WTC11 (cell line): Measurements from ENCODE around the gene UBASH3A. TPM values are rescaled to one million over a fixed set of nuclear protein-coding genes. Genes with fewer than 3 reads are reported as not detected.

Experiments
- ATAC-seq: fragments of 200-7000 bp; cut with Tn5 transposase; 2 replicates; pipeline ENCODE4 v1.10.0; 2021; ENCODE audit warnings: mild to moderate bottlenecking, moderate library complexity
- CTCF ChIA-PET: fragments of 300-600 bp; sonication (Branson Sonifier 250); formaldehyde crosslinking; loops from one replicate; lab custom pipeline; 2021; ENCODE audit warnings: antibody characterized with exemption; lab: Charles Lee
- POLR2A ChIA-PET: fragments of 350-600 bp; sonication (Branson Sonifier 250); formaldehyde crosslinking; loops from one replicate; lab custom pipeline; 2021; ENCODE audit warnings: antibody characterized with exemption; lab: Charles Lee
- DNase-seq: peaks from one replicate; pipeline ENCODE4 v3.0.0; 2021; ENCODE audit warnings: low spot score
- H3K27ac Mint-ChIP-seq: 2 replicates; pipeline ENCODE4 v1.8.0; 2021; ENCODE audit warnings: mixed read lengths
- H3K27me3 Mint-ChIP-seq: 2 replicates; pipeline ENCODE4 v1.8.0; 2021; ENCODE audit warnings: low read depth, mild to moderate bottlenecking, moderate library complexity, mixed read lengths
- H3K36me3 Mint-ChIP-seq: 2 replicates; pipeline ENCODE4 v1.8.0; 2021; ENCODE audit warnings: mixed read lengths
- H3K4me1 Mint-ChIP-seq: 2 replicates; pipeline ENCODE4 v1.8.0; 2022; ENCODE audit warnings: mixed read lengths
- H3K4me3 Mint-ChIP-seq: 2 replicates; pipeline ENCODE4 v1.8.0; 2021; ENCODE audit warnings: mild to moderate bottlenecking, moderate library complexity, mixed read lengths
- H3K9me3 Mint-ChIP-seq: 2 replicates; pipeline ENCODE4 v1.8.0; 2021; ENCODE audit warnings: mixed read lengths
- AR ChIP-seq: fragments of 250-450 bp; sonication (Bioruptor Pico); IDR thresholded peaks from 2 replicates; pipeline ENCODE4 v1.9.0; 2021; ENCODE audit warnings: mild to moderate bottlenecking
- ATF6 ChIP-seq: sonication (generic); formaldehyde crosslinking; IDR thresholded peaks from 2 replicates; pipeline ENCODE4 v1.8.1; 2023; ENCODE audit warnings: mild to moderate bottlenecking, missing genetic modification reagents
- E2F4 ChIP-seq: sonication (generic); formaldehyde crosslinking; IDR thresholded peaks from 2 replicates; pipeline ENCODE4 v1.8.1; 2022; ENCODE audit warnings: low read depth, mild to moderate bottlenecking, moderate library complexity, missing genetic modification reagents, borderline replicate concordance
- EMX1 ChIP-seq: fragments of 250-450 bp; sonication (Bioruptor Pico); IDR thresholded peaks from 2 replicates; pipeline ENCODE4 v1.8.0; 2021; ENCODE audit warnings: mild to moderate bottlenecking
- IRF1 ChIP-seq: sonication (generic); formaldehyde crosslinking; IDR thresholded peaks from 2 replicates; pipeline ENCODE4 v1.8.0; 2023; ENCODE audit warnings: missing genetic modification reagents
- MLX ChIP-seq: sonication (generic); formaldehyde crosslinking; IDR thresholded peaks from 2 replicates; pipeline ENCODE4 v1.8.1; 2023; ENCODE audit warnings: mild to moderate bottlenecking, missing genetic modification reagents, moderate library complexity
- ZMAT4 ChIP-seq: fragments of 250-450 bp; sonication (Bioruptor Pico); IDR thresholded peaks from 2 replicates; pipeline ENCODE4 v1.9.0; 2021; ENCODE audit warnings: mild to moderate bottlenecking
- ZNF219 ChIP-seq: sonication (generic); formaldehyde crosslinking; IDR thresholded peaks from 2 replicates; pipeline ENCODE4 v1.8.0; 2023; ENCODE audit warnings: missing genetic modification reagents, mild to moderate bottlenecking, borderline replicate concordance
- ZNF263 ChIP-seq: sonication (generic); formaldehyde crosslinking; IDR thresholded peaks from 2 replicates; pipeline ENCODE4 v1.8.1; 2022; ENCODE audit warnings: low read depth, mild to moderate bottlenecking, moderate library complexity, missing genetic modification reagents
- total RNA-seq: library from RNA; stranded (reverse); gene quantifications from 3 replicates; pipeline ENCODE4 v1.2.3, GENCODE V29; 2021
- TF ChIP-seq, protein P1 (sequence below): sonication (generic); formaldehyde crosslinking; IDR thresholded peaks from 2 replicates; pipeline ENCODE4 v1.8.1; 2022; ENCODE audit warnings: low read depth, missing genetic modification reagents, borderline replicate concordance
- TF ChIP-seq, protein P2 (sequence below): fragments of 250-450 bp; sonication (Bioruptor Pico); IDR thresholded peaks from 2 replicates; pipeline ENCODE4 v2.1.2; 2022; ENCODE audit warnings: mild to moderate bottlenecking, moderate library complexity
- TF ChIP-seq, protein P3 (sequence below): sonication (generic); formaldehyde crosslinking; IDR thresholded peaks from 2 replicates; pipeline ENCODE4 v1.8.1; 2022; ENCODE audit warnings: mild to moderate bottlenecking, missing genetic modification reagents, moderate library complexity, borderline replicate concordance

UBASH3A gene
- total RNA-seq, 1 experiment from 2014 or later = not detected

DNA sequence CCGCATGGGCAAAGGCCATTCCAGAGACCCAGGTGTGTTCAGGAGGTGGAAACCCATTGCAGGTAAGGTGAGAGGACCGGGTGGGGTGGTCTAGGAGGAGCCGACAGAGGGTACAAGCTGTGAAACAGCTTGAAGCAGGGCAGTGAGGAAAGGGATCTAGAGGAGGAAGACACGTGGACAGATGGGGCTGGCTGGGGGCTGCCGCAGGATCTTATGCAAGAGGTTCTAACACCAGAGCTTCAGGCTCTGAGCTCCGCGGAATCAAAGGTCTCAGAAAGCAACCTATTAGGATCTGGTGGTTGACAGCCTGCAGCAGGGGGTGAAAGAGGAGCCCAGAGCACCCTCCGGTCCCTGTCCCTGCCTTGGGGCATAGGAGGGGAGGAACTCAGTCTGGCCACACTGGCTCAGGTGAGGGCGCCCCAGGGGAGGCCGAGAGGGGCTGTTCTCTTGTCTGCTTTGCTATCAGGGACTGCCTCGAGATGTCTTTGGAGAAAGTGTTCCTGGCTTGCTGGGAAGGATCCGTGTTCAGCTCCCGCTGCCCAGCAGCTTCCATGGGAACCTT, 39.3 kb upstream of the UBASH3A start:
- CTCF ChIA-PET = no interaction called here
- Mint-ChIP-seq H3K27me3 (no peaks in the 10 kb centered on the region; the same call in 1 of the 2 replicates), H3K27ac (no peak overlapping the region; the same call in 1 of the 2 replicates), H3K36me3 (peaks cover 8% of the 10 kb centered on the region; the same call in 1 of the 2 replicates), H3K9me3 (peaks cover 11% of the 10 kb centered on the region; the same call in 1 of the 2 replicates), H3K4me3 (no peak overlapping the region), H3K4me1 (peaks cover 2% of the 10 kb centered on the region; the same call in 1 of the 2 replicates)
- DNase-seq (no peak), ATAC-seq (no peak)
- POLR2A ChIA-PET = no interaction called here
- TF ChIP-seq IRF1 (CRISPR knock-in tag) (no peak), MLX (no peak), AR (CRISPR knock-in tag) (no peak), ATF6 (CRISPR knock-in tag) (no peak), ZMAT4 (CRISPR knock-in tag) (no peak), ZNF219 (CRISPR knock-in tag) (no peak)
- TF ChIP-seq, protein P1, sequence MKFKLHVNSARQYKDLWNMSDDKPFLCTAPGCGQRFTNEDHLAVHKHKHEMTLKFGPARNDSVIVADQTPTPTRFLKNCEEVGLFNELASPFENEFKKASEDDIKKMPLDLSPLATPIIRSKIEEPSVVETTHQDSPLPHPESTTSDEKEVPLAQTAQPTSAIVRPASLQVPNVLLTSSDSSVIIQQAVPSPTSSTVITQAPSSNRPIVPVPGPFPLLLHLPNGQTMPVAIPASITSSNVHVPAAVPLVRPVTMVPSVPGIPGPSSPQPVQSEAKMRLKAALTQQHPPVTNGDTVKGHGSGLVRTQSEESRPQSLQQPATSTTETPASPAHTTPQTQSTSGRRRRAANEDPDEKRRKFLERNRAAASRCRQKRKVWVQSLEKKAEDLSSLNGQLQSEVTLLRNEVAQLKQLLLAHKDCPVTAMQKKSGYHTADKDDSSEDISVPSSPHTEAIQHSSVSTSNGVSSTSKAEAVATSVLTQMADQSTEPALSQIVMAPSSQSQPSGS (CRISPR knock-in tag) = no peak

- ChIA-PET POLR2A (no interaction called here), CTCF (no interaction called here)
- DNase-seq (no peak), ATAC-seq (no peak)
- Mint-ChIP-seq H3K36me3 (no peaks in the 10 kb centered on the region), H3K27ac (no peak overlapping the region)
- TF ChIP-seq ZMAT4 (CRISPR knock-in tag) (no peak), ZNF263 (CRISPR knock-in tag) (no peak), EMX1 (CRISPR knock-in tag) (no peak), E2F4 (CRISPR knock-in tag) (no peak), MLX (no peak)
- TF ChIP-seq, protein P2, sequence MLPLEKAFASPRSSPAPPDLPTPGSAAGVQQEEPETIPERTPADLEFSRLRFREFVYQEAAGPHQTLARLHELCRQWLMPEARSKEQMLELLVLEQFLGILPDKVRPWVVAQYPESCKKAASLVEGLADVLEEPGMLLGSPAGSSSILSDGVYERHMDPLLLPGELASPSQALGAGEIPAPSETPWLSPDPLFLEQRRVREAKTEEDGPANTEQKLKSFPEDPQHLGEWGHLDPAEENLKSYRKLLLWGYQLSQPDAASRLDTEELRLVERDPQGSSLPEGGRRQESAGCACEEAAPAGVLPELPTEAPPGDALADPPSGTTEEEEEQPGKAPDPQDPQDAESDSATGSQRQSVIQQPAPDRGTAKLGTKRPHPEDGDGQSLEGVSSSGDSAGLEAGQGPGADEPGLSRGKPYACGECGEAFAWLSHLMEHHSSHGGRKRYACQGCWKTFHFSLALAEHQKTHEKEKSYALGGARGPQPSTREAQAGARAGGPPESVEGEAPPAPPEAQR (CRISPR knock-in tag) = no peak
- TF ChIP-seq, protein P3, sequence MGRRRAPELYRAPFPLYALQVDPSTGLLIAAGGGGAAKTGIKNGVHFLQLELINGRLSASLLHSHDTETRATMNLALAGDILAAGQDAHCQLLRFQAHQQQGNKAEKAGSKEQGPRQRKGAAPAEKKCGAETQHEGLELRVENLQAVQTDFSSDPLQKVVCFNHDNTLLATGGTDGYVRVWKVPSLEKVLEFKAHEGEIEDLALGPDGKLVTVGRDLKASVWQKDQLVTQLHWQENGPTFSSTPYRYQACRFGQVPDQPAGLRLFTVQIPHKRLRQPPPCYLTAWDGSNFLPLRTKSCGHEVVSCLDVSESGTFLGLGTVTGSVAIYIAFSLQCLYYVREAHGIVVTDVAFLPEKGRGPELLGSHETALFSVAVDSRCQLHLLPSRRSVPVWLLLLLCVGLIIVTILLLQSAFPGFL = no peak
- TF ChIP-seq, all 79 proteins: peak for 0
- H3K9me3 Mint-ChIP-seq = no peaks in the 10 kb centered on the region
- peaks cover 2% of the 10 kb centered on the region; the same call in 1 of the 2 replicates for H3K4me1 Mint-ChIP-seq
- H3K27me3 Mint-ChIP-seq = no peaks in the 10 kb centered on the region; the same call in 1 of the 2 replicates
- no peak overlapping the region for H3K4me3 Mint-ChIP-seq
These were observed 37.9 kb upstream of the UBASH3A start for GRCh38 chr21:42365770-42366169.
